Kidney (tissue), 14 donors: ENCODE results near the gene FCSK. TPM values are rescaled to one million over a fixed set of nuclear protein-coding genes. Genes with fewer than 3 reads are reported as not detected.

Source experiments
- DNase-seq, 5 donors: peaks; one replicate each; pipeline ENCODE4 v3.0.0-alpha.2; 2013 to 2020
- FAIRE-seq: peaks from 2 replicates; lab custom pipeline; 2012; peaks lifted over from hg19 to GRCh38; lab: Jason Lieb, UNC
- H3K27ac ChIP-seq, 2 donors: one replicate each; pipeline ENCODE4 v1.7.0; 2013; ENCODE audit warnings: low read depth in 2 of 2, low read length in 2 of 2, inconsistent platforms in 1 of 2
- H3K27me3 ChIP-seq: one replicate; pipeline ENCODE4 v1.7.1; 2013; ENCODE audit warnings: low read length, inconsistent platforms; ENCODE audit not compliant: control insufficient read depth, insufficient read depth
- H3K36me3 ChIP-seq, 3 donors: one replicate each; pipeline versions ENCODE4 v1.7.0 to v1.7.1; 2013; ENCODE audit warnings: low read length in 3 of 3, control low read depth in 1 of 3, inconsistent platforms in 1 of 3; ENCODE audit not compliant: insufficient read depth in 3 of 3, control insufficient read depth in 2 of 3
- H3K4me1 ChIP-seq, 3 donors: one replicate each; pipeline versions ENCODE4 v1.7.0 to v1.7.1; 2013; ENCODE audit warnings: low read length in 3 of 3, inconsistent platforms in 1 of 3, low read depth in 1 of 3; ENCODE audit not compliant: control insufficient read depth in 2 of 3, insufficient read depth in 2 of 3
- H3K4me3 ChIP-seq, 3 donors: one replicate each; pipeline versions ENCODE4 v1.7.0 to v1.8.1; 2013; ENCODE audit warnings: low read length in 3 of 3, control low read depth in 1 of 3, inconsistent platforms in 1 of 3
- H3K9ac ChIP-seq, 3 donors: one replicate each; pipeline versions ENCODE4 v1.7.0 to v1.7.1; 2013; ENCODE audit warnings: low read length in 3 of 3, control low read depth in 1 of 3, inconsistent platforms in 1 of 3
- H3K9me3 ChIP-seq, 3 donors: one replicate each; pipeline versions ENCODE4 v1.7.0 to v1.7.1; 2013; ENCODE audit warnings: low read length in 3 of 3, control low read depth in 1 of 3, inconsistent platforms in 1 of 3; ENCODE audit not compliant: control insufficient read depth in 2 of 3, insufficient read depth in 1 of 3
- intact Hi-C: fragments of 100-400 bp; cut with DNase I; formaldehyde crosslinking; loops from one replicate; pipeline ENCODE4 v1.11.1; 2022
- polyA plus RNA-seq: library from polyadenylated mRNA; stranded (reverse); fragments of 350-450 nt; fragmentation: Illumina TruSeq; extraction: RNeasy Lipid Tissue Mini Kit (QIAGEN cat#74804); gene quantifications from one replicate; pipeline ENCODE4 v1.2.3, GENCODE V29; 2014; ENCODE audit warnings: low read depth, low replicate concordance; ENCODE audit not compliant: insufficient read depth
- total RNA-seq: library from RNA; stranded (reverse); fragmentation: NEBNext Ultra II Directional; extraction: Animal tissue kit (Norgen Biotek cat#: 25700); gene quantifications from one replicate; pipeline ENCODE4 v1.2.1, GENCODE V29; 2021
- TF ChIP-seq, protein P1 (sequence below): IDR thresholded peaks from 3 replicates; pipeline ENCODE4 v1.5.1; 2012; ENCODE audit warnings: mild to moderate bottlenecking, moderate library complexity, borderline replicate concordance; ENCODE audit not compliant: insufficient read depth; ENCODE audit errors: extremely low read depth
- donor health status: control.
- donor health status: control.
- donor health status: control.
- donor health status: control.
- donor health status: control.
- donor health status: DM: yes; HTN: yes; CAD: no.
- donor health status: Normal renal cell carcinoma (clear cell type).

The FCSK gene
- total and polyA plus RNA-seq, 2 donors from 2014 or later = 18.7 to 32.5 TPM

DNA sequence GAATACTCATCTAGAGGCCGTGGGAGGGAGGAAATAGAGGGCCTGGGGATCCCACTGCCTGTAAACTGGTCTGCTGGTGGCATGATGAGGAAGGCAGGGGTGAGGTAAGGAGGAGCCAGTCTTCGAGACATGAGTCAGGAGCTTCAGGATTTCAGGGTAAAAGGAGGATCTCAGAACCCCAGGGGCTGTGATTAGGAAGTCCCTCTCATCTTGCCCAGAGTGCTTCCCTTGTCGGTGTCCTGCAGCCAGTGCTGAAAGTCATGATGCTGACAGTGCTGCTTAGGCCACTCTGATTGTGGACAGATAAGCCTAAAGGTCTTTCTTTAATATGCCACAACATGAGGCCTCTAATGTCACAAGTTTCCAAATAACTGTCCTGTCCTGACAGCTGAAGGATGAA lies 39.4 kb downstream of the FCSK start:
- peaks cover 3 to 60% (median 36%) of the 10 kb centered on the region in 3 donors for H3K36me3 ChIP-seq
- TF ChIP-seq, protein P1, sequence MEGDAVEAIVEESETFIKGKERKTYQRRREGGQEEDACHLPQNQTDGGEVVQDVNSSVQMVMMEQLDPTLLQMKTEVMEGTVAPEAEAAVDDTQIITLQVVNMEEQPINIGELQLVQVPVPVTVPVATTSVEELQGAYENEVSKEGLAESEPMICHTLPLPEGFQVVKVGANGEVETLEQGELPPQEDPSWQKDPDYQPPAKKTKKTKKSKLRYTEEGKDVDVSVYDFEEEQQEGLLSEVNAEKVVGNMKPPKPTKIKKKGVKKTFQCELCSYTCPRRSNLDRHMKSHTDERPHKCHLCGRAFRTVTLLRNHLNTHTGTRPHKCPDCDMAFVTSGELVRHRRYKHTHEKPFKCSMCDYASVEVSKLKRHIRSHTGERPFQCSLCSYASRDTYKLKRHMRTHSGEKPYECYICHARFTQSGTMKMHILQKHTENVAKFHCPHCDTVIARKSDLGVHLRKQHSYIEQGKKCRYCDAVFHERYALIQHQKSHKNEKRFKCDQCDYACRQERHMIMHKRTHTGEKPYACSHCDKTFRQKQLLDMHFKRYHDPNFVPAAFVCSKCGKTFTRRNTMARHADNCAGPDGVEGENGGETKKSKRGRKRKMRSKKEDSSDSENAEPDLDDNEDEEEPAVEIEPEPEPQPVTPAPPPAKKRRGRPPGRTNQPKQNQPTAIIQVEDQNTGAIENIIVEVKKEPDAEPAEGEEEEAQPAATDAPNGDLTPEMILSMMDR = no peak
- H3K9ac ChIP-seq = no peak overlapping the region

DNA sequence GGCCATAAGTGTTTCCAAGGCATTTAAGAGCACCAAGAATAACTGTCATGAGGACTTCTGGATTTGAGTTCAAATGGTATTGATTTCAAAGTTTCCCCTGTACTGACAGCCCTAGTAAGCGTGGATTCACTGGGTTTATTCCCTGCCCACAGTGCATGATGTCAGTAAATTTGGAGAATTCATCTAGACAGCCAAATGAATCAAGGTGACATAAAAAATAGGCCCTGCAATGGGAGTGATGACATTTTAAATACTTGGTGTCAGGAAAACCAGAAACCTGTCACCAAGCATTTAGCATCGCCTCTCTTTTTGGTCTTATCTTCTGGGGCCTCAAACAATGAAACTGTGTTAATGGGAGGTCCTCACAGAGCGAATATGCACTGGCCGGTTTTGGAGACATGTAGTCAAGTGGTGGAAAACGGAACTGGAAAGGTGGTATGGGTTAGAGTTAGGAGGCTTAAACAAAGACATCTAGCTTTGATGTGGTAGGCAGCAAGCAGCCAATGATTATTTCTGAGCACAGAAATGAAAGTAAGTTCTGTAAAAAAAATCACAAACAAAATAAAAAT lies 39.9 kb downstream of the FCSK start:
- no peak for FAIRE-seq
- TF ChIP-seq, protein P1 = no peak
- no peak overlapping the region for H3K4me3 ChIP-seq
- peaks cover 3 to 61% (median 36%) of the 10 kb centered on the region in 3 donors for H3K36me3 ChIP-seq
- intact Hi-C loops = no loop called here
- no peak overlapping the region for H3K27ac ChIP-seq
- DNase-seq = no peak
- no peaks in the 10 kb centered on the region for H3K4me1 ChIP-seq
- no peak overlapping the region for H3K9ac ChIP-seq
- H3K9me3 ChIP-seq = no peaks in the 10 kb centered on the region
- no peaks in the 10 kb centered on the region for H3K27me3 ChIP-seq

More for the DNA sequence above, 39.4 kb downstream of the FCSK start:
- Histone ChIP-seq H3K4me1 (no peaks in the 10 kb centered on the region), H3K27me3 (no peaks in the 10 kb centered on the region), H3K4me3 (no peak overlapping the region), H3K27ac (no peak overlapping the region), H3K9me3 (no peaks in the 10 kb centered on the region)
- FAIRE-seq = no peak
- intact Hi-C loops = no loop called here
- no peak for DNase-seq

DNA sequence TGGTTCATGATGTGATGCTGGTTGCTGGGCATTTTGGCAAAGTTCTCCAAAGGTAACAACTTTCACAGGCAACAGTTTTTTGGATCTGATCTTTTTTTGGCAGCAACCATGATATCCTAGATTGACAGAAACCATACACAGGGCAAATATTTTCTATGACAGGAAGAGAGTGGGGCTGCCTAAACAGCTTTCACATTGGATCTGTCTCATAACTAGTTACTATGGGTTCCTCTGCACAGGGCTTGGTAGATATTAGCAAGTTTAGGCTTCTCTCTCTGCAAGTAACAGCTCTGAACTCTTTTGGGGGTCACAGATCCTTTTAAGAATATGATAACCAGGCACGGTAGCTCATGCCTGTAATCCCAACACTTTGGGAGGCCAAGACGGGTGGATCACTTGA lies 40.4 kb downstream of the FCSK start:
- no peak for DNase-seq
- Histone ChIP-seq H3K36me3 (peaks cover 3 to 57% (median 36%) of the 10 kb centered on the region in 3 donors), H3K4me3 (no peak overlapping the region), H3K4me1 (no peaks in the 10 kb centered on the region), H3K27ac (no peak overlapping the region), H3K27me3 (no peaks in the 10 kb centered on the region), H3K9ac (no peak overlapping the region), H3K9me3 (no peaks in the 10 kb centered on the region)
- TF ChIP-seq, protein P1 = no peak
- intact Hi-C loops = no loop called here
- FAIRE-seq = no peak
